HCT116 (cell line): ENCODE measurements around the gene RAD50.

Experiments used
- CTCF ChIP-seq, 3 experiments: fragments of 200-600 bp in 1 of 3; sonication (generic) in 1 of 3; IDR thresholded peaks in 2 of 3; conservative IDR thresholded peaks in 1 of 3; 2 replicates each; pipeline ENCODE4 v1.5.1; 2012 to 2017; ENCODE audit warnings: low read depth in 2 of 3, low read length in 2 of 3, antibody characterized with exemption in 1 of 3, borderline replicate concordance in 1 of 3, control low read depth in 1 of 3, mild to moderate bottlenecking in 1 of 3, mixed read lengths in 1 of 3, mixed run types in 1 of 3, moderate library complexity in 1 of 3; ENCODE audit not compliant: insufficient read depth in 1 of 3
- EZH2 ChIP-seq: fragments of 200-600 bp; sonication (generic); IDR thresholded peaks from 2 replicates; pipeline ENCODE4 v1.6.1; 2017; ENCODE audit warnings: antibody characterized with exemption, mixed run types
- POLR2AphosphoS5 ChIP-seq: IDR thresholded peaks from 2 replicates; pipeline ENCODE4 v1.6.1; 2011; ENCODE audit warnings: mild to moderate bottlenecking, low read depth, low read length, moderate library complexity
- YY1 ChIP-seq: IDR thresholded peaks from 2 replicates; pipeline ENCODE4 v1.6.1; 2011; ENCODE audit warnings: low read length, low read depth, moderate library complexity, mild to moderate bottlenecking; ENCODE audit not compliant: insufficient replicate concordance; ENCODE audit errors: extremely low read depth

- TF ChIP-seq CTCF (IDR thresholded peaks at IDR 0.05 in 2 of 3, conservative IDR thresholded peaks at IDR 0.05 in 1 of 3; ENCODE audit: borderline replicate concordance in 1 of 3, insufficient read depth in 1 of 3, low read depth in 2 of 3, low read length in 2 of 3) (no peak), EZH2 (no peak), YY1 (no peak), POLR2AphosphoS5 (no peak)
Measured at GRCh38 chr5:132667761-132668705, 111.3 kb downstream of the RAD50 start.
